ENCODE data around the gene PPP1R36.
A peak's percentile ranks its signal among the peaks of the same experiment; 100 is the strongest.
"Not testable (repeated sequence)": the region's sequence is repeated elsewhere in the genome, so short reads cannot be mapped to it uniquely, and the experiment has no call there.

The PPP1R36 gene

GRCh38 chr14:64509036-64509435 lies 40.7 kb upstream of the PPP1R36 start:
- peak overlapping the region; percentile 45 for H3K4me3 Mint-ChIP-seq
- peak overlapping the region; percentile 84 for H3K27ac Mint-ChIP-seq

GRCh38 chr14:64510825-64511671 lies 38.7 kb upstream of the PPP1R36 start:
- no peaks in the 10 kb centered on the region for H3K36me3 Mint-ChIP-seq
- H3K4me3 Mint-ChIP-seq = peak overlapping the region; percentile 65
- peaks cover 86% of the 10 kb centered on the region for H3K4me1 Mint-ChIP-seq (ENCODE audit: low read depth)
- H3K27ac Mint-ChIP-seq = peak overlapping the region; percentile 66
- no peaks in the 10 kb centered on the region for H3K27me3 Mint-ChIP-seq
- no peaks in the 10 kb centered on the region for H3K9me3 Mint-ChIP-seq (ENCODE audit: low read depth)

More at GRCh38 chr14:64509036-64509435, 40.7 kb upstream of the PPP1R36 start:
- H3K27me3 Mint-ChIP-seq = no peaks in the 10 kb centered on the region
- H3K36me3 Mint-ChIP-seq = no peaks in the 10 kb centered on the region
- H3K9me3 Mint-ChIP-seq (ENCODE audit: low read depth) = no peaks in the 10 kb centered on the region
- peaks cover 80% of the 10 kb centered on the region for H3K4me1 Mint-ChIP-seq (ENCODE audit: low read depth)

GRCh38 chr14:64513271-64513670 lies 36.5 kb upstream of the PPP1R36 start:
- Mint-ChIP-seq H3K27ac (no peak overlapping the region), H3K36me3 (no peaks in the 10 kb centered on the region), H3K4me1 (ENCODE audit: low read depth) (peaks cover 83% of the 10 kb centered on the region), H3K27me3 (no peaks in the 10 kb centered on the region), H3K9me3 (ENCODE audit: low read depth) (no peaks in the 10 kb centered on the region), H3K4me3 (no peak overlapping the region)

- H3K9me3 Mint-ChIP-seq (ENCODE audit: low read depth) = no peaks in the 10 kb centered on the region
- H3K4me1 Mint-ChIP-seq (ENCODE audit: low read depth) = peaks cover 69% of the 10 kb centered on the region
- no peaks in the 10 kb centered on the region for H3K27me3 Mint-ChIP-seq
- H3K36me3 Mint-ChIP-seq = no peaks in the 10 kb centered on the region
- H3K4me3 Mint-ChIP-seq = no peak overlapping the region
- H3K27ac Mint-ChIP-seq = no peak overlapping the region
Observed at GRCh38 chr14:64515053-64515452, 34.7 kb upstream of the PPP1R36 start.

GRCh38 chr14:64516969-64517368 lies 32.8 kb upstream of the PPP1R36 start:
- H3K27ac Mint-ChIP-seq = peak overlapping the region; percentile 56
- H3K27me3 Mint-ChIP-seq = no peaks in the 10 kb centered on the region
- H3K9me3 Mint-ChIP-seq (ENCODE audit: low read depth) = no peaks in the 10 kb centered on the region
- H3K4me1 Mint-ChIP-seq (ENCODE audit: low read depth) = peaks cover 60% of the 10 kb centered on the region
- H3K4me3 Mint-ChIP-seq = no peak overlapping the region
- no peaks in the 10 kb centered on the region for H3K36me3 Mint-ChIP-seq

- not testable (repeated sequence) for H3K27me3 Mint-ChIP-seq; H3K9me3 Mint-ChIP-seq (ENCODE audit: low read depth); H3K4me3 Mint-ChIP-seq; H3K36me3 Mint-ChIP-seq; H3K27ac Mint-ChIP-seq
- H3K4me1 Mint-ChIP-seq (ENCODE audit: low read depth) = peaks cover 53% of the 10 kb centered on the region
Observed at GRCh38 chr14:64517667-64518066, 32.1 kb upstream of the PPP1R36 start.

- H3K4me3 Mint-ChIP-seq = no peak overlapping the region
Observed at GRCh38 chr14:64518229-64518628, 31.5 kb upstream of the PPP1R36 start.

GRCh38 chr14:64520699-64521098 lies 29.1 kb upstream of the PPP1R36 start:
- no peak overlapping the region for H3K4me3 Mint-ChIP-seq
- H3K4me1 Mint-ChIP-seq (ENCODE audit: low read depth) = peaks cover 36% of the 10 kb centered on the region
- no peak overlapping the region for H3K27ac Mint-ChIP-seq

More at GRCh38 chr14:64518229-64518628, 31.5 kb upstream of the PPP1R36 start:
- peaks cover 47% of the 10 kb centered on the region for H3K4me1 Mint-ChIP-seq (ENCODE audit: low read depth)
- no peak overlapping the region for H3K27ac Mint-ChIP-seq
- no peaks in the 10 kb centered on the region for H3K27me3 Mint-ChIP-seq
- no peaks in the 10 kb centered on the region for H3K9me3 Mint-ChIP-seq (ENCODE audit: low read depth)
- no peaks in the 10 kb centered on the region for H3K36me3 Mint-ChIP-seq

GRCh38 chr14:64522591-64523355 lies 27.0 kb upstream of the PPP1R36 start:
- Mint-ChIP-seq H3K4me3 (no peak overlapping the region), H3K36me3 (peaks cover 2% of the 10 kb centered on the region), H3K27me3 (no peaks in the 10 kb centered on the region), H3K27ac (no peak overlapping the region), H3K9me3 (ENCODE audit: low read depth) (no peaks in the 10 kb centered on the region), H3K4me1 (ENCODE audit: low read depth) (peaks cover 21% of the 10 kb centered on the region)

More at GRCh38 chr14:64520699-64521098, 29.1 kb upstream of the PPP1R36 start:
- Mint-ChIP-seq H3K27me3 (no peaks in the 10 kb centered on the region), H3K9me3 (ENCODE audit: low read depth) (no peaks in the 10 kb centered on the region), H3K36me3 (peaks cover 2% of the 10 kb centered on the region)

GRCh38 chr14:64525354-64525753 lies 24.4 kb upstream of the PPP1R36 start:
- H3K4me1 Mint-ChIP-seq (ENCODE audit: low read depth) = peaks cover 19% of the 10 kb centered on the region
- H3K4me3 Mint-ChIP-seq = no peak overlapping the region
- peaks cover 3% of the 10 kb centered on the region for H3K36me3 Mint-ChIP-seq
- H3K9me3 Mint-ChIP-seq (ENCODE audit: low read depth) = no peaks in the 10 kb centered on the region
- no peaks in the 10 kb centered on the region for H3K27me3 Mint-ChIP-seq
- H3K27ac Mint-ChIP-seq = no peak overlapping the region

GRCh38 chr14:64531567-64531966 lies 18.2 kb upstream of the PPP1R36 start:
- H3K4me1 Mint-ChIP-seq (ENCODE audit: low read depth) = peaks cover 9% of the 10 kb centered on the region
- no peaks in the 10 kb centered on the region for H3K27me3 Mint-ChIP-seq

GRCh38 chr14:64536488-64537245 lies 13.1 kb upstream of the PPP1R36 start:
- no peak overlapping the region for H3K27ac Mint-ChIP-seq
- H3K36me3 Mint-ChIP-seq = no peaks in the 10 kb centered on the region
- no peaks in the 10 kb centered on the region for H3K9me3 Mint-ChIP-seq (ENCODE audit: low read depth)
- H3K4me1 Mint-ChIP-seq (ENCODE audit: low read depth) = peaks cover 22% of the 10 kb centered on the region
- peaks cover 1% of the 10 kb centered on the region for H3K27me3 Mint-ChIP-seq
- H3K4me3 Mint-ChIP-seq = no peak overlapping the region

More at GRCh38 chr14:64531567-64531966, 18.2 kb upstream of the PPP1R36 start:
- Mint-ChIP-seq H3K9me3 (ENCODE audit: low read depth) (no peaks in the 10 kb centered on the region), H3K36me3 (peaks cover 2% of the 10 kb centered on the region), H3K4me3 (no peak overlapping the region), H3K27ac (no peak overlapping the region)

GRCh38 chr14:64540208-64541202 lies 9.3 kb upstream of the PPP1R36 start, which contains the start of gene HSPA2:
Gene HSPA2 (plus strand): TSS chr14:64540741. CDS start chr14:64540850, 109 bp downstream.
- H3K4me1 Mint-ChIP-seq (ENCODE audit: low read depth) = peaks cover 33% of the 10 kb centered on the region
- H3K36me3 Mint-ChIP-seq = no peaks in the 10 kb centered on the region
- peak within 1 kb of the TSS; percentile 89 for H3K27ac Mint-ChIP-seq
- H3K4me3 Mint-ChIP-seq = peak within 1 kb of the TSS; percentile 97
- no peaks in the 10 kb centered on the region for H3K9me3 Mint-ChIP-seq (ENCODE audit: low read depth)
- peaks cover 1% of the 10 kb centered on the region for H3K27me3 Mint-ChIP-seq

All from activated naive CD8-positive, alpha-beta T cell (primary cell).